ENCODE data around the gene HAPLN3.

DNA sequence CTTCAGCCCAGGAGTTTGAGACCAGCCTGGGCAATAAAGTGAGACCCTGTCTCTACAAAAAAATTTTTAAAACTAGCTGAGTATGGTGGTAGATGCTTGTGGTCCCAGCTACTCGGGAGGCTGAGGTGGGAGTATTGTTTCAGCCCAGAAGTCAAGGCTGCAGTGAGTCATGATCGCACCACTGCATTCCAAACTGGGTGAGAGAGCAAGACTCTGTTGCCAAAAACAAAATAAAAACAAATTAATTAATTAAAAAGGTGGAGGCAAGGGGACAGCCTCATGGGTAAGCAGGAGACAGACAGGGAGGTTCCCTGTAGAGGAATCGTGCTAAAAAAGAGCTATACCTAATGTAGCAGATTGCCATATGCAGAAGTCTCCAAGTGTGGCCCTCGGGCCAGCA is 12.6 kb downstream of the HAPLN3 start:
- no peak for TF ChIP-seq BHLHE40 (IDR thresholded peaks at IDR 0.05; ENCODE audit: low read depth, low read length)
- TF ChIP-seq, protein P1, sequence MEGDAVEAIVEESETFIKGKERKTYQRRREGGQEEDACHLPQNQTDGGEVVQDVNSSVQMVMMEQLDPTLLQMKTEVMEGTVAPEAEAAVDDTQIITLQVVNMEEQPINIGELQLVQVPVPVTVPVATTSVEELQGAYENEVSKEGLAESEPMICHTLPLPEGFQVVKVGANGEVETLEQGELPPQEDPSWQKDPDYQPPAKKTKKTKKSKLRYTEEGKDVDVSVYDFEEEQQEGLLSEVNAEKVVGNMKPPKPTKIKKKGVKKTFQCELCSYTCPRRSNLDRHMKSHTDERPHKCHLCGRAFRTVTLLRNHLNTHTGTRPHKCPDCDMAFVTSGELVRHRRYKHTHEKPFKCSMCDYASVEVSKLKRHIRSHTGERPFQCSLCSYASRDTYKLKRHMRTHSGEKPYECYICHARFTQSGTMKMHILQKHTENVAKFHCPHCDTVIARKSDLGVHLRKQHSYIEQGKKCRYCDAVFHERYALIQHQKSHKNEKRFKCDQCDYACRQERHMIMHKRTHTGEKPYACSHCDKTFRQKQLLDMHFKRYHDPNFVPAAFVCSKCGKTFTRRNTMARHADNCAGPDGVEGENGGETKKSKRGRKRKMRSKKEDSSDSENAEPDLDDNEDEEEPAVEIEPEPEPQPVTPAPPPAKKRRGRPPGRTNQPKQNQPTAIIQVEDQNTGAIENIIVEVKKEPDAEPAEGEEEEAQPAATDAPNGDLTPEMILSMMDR (IDR thresholded peaks at IDR 0.05): no peak
- TF ChIP-seq JUN (IDR thresholded peaks at IDR 0.05): no peak

All from A549 (cell line).